Stimulated activated CD8-positive, alpha-beta memory T cell treated with anti-CD3 and anti-CD28 coated beads, Interleukin-12 subunit alpha, Interleukin-12 subunit beta, amount 100 ng/mL, for 1 hour (primary cell): Measurements from ENCODE around the gene L1CAM.

ENCODE experiments used
- DNase-seq: peaks from one replicate; pipeline ENCODE4 v3.0.0-alpha.2; 2020; ENCODE audit warnings: low read depth

Gene L1CAM

DNA sequence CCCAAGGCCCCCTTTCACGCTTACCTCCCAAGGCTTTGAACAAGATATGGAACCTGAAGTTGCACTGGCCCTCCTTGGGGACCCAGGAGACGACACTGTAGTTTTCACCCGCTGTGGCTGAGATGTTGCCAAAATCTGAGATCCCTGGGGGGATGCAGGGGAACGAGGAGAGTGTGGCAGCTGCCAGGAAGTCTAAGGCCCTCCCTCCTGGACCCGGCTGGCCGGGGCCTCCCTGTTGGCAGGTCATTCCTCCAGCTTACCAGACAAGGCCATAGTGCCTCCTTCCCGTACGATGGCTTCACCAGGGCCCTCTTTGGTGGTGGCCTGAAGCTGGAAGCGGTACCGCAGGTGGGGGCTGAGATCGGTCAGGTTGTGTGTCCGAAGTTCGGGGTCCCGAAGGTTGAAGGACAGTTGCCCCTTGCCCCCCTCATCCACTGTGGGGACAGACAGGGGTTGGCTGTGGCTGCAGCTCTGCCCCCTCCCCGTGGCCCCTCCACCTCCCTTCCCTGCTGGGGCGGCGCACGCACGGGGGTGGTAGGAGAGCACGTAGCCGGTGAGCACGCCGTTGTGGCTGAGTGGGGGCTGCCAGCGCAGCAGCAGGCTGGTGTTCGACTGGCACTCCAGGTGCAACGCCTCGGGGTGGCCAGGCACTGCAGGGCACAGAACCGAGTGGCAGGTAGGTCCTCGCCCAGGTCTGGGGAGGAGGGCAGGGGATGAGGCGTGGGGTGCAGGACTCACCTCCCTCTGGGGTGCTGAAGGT is 21.2 kb downstream of the L1CAM start:
- no peak for DNase-seq

GRCh38 chrX:153864101-153864500 is 21.9 kb downstream of the L1CAM start:
- DNase-seq = no peak

DNA sequence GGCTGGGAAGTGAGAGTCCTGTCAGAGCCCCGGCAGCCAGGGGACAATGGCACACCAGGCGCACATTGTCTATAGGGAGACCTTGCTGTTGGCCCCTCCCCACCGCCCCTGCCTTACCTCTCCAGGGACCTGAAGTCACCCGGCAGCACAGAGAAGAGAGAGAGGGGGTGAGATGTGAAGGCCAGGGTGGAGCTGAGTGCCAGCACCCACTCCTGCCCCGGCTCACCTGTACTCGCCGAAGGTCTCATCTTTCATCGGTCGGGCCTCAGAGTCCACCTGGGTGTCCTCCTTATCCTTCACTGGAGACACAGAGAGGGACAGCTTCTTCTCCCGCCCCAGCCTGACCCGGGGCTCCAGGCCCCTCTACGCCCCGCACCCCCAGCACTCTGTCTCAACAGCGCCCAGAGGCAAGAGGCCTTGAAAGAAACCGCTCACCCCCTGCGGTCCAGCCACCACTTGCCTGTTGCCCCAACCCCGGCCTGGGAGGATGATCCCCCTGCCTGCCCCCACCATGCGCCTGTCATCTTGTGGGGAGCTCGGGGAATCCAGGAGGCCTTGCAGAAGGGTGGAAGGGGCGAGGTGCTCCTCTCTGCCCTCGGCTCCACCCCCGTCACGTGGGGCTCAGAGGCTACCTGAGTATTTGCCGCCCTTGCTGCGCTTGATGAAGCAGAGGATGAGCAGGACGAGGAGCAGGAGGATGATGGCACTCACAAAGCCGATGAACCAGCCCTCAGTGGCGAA is 22.6 kb downstream of the L1CAM start:
- DNase-seq = no peak

GRCh38 chrX:153862369-153863250 is 23.4 kb downstream of the L1CAM start:
- no peak for DNase-seq

DNA sequence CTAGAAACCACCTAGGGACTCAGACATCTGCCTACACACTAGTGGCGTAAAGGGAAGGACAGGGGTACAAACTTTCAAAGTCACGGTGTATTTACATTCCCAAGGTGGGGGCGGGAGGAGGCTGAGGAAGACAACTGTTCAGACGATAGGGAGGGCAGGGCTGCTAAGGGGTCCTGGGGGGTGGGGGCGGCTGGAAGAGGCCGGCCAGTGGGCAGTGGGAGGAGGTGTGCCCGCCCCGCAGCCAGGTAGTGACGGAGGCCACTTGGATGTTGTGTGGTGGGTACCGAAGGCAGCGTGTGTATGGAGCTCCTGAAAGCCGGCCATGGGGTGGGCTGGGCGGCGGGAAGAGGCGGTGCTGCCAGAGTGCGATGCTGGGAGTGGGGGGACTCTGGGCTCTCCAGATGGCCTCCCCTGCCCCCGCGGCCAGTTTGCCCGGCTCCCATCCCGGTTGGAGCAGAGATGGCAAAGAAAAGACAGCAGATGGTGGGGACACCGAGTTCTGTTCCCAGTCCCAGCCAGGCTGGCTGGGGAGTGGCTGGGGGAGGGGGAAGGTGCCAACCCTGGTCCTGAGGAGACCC is 24.2 kb downstream of the L1CAM start:
- no peak for DNase-seq

DNA sequence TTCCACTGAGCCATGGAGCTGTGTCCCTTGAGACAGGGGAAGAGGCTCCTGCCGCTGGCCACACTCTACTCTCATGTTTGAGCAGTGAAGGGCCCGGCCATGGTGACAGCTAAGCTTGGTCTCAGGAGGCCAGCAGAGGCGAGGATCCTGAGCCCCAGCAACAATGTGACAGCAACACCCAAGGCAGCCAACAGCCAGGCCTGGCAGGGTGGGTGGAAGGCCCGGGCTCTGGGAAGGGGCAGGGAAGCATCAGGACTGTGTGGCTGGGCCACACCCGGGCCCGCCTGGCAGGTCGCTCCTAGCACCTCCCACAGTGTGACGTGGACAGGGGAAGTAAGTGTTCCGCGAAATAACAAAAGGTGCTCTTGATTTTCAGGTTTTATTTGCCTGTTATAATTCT is 24.8 kb downstream of the L1CAM start:
- no peak for DNase-seq

DNA sequence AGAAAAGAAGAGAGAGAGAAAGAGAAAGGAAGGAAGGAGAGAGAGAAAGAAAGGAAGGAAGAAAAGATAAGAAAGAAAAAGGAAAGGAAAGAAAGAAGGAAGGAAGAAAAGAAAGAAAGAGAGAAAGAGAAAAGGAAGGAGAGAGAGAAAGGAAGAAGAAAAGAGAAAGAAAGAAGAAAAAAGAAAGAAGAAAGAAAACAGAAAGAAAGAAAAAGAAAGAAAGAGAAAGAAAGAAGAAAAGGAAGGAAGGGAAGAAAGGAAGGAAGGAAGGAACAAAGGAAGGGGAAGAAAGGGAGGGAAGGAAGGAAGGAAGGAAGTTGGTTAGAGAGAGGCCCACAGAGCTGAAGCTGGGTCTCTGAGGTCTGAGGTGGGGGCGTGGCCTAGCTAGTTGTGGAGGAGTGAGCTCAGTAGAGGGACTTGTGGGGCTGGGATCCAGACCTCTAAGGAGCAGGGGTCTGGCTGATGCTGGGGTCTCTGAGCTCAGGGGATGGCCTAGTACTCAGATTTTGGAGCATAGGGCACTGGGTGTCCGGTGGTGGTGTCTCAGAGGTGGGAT is 28.5 kb downstream of the L1CAM start:
- DNase-seq = no peak

DNA sequence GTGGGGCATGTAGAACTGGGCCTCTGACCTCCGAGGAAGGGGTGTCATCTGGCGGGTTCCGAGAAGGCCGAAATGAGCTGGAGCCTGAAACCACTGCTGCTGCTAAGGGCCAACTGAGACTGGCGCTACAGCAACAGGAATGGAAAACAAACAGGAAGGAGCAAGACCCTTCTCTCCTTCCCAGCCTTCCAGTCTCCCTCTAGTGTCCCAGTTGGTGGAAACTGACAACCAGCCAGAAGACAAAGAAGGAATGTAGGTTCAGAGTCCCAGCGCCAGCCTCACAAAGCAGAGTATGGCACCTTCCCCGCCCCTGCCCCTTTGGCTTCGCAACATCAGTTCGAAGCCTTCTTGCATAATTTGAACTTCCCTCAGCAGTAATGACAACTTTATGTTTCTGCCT is 31.3 kb downstream of the L1CAM start:
- no peak for DNase-seq

GRCh38 chrX:153853902-153854267 is 32.1 kb downstream of the L1CAM start:
- no peak for DNase-seq

- DNase-seq = no peak
These were observed 32.6 kb downstream of the L1CAM start for GRCh38 chrX:153853180-153853901.

GRCh38 chrX:153851981-153852380 is 34.0 kb downstream of the L1CAM start:
- no peak for DNase-seq

DNA sequence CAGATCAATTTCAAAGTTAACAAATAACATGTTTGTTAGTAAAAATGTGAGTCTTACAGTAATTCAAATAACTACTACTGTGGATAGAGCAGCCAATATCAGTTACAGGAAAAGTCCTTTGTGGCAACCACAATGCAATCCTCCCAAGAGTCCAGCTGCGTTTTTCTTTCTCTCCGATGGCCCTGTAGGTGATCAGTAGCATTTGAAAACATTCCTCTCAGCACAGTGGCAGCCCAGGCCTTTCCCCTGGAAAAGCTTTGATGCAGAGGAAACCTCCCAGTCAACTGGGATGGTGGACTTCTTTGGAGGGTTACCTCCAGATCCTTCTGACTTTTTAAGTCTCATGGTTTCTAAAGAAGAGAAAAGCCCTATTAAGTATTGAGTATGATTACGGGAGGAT is 37.6 kb downstream of the L1CAM start:
- DNase-seq = no peak

- DNase-seq = no peak
These were observed 40.1 kb downstream of the L1CAM start for GRCh38 chrX:153845842-153846241.

DNA sequence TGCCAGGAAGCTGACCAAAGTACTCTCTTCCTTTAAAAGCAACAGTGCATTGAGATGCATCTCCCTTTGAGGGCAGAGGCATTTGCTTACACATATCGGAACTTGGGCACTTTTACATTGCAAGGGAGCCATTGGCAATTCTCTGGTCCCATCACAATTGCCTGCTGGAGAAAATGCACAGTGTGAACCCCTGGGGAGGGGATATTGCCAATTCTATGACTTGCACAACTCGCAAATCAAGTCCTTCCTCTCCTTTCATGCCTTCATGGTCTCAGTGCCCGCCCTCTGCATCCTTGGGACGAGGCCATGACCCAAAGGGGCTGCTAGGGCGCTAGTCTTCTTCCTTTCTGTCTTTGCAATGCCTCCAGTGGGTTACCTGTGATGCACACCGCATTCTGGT is 40.8 kb downstream of the L1CAM start:
- DNase-seq = no peak

- no peak for DNase-seq
These were observed 41.4 kb downstream of the L1CAM start for GRCh38 chrX:153844509-153845082.

DNA sequence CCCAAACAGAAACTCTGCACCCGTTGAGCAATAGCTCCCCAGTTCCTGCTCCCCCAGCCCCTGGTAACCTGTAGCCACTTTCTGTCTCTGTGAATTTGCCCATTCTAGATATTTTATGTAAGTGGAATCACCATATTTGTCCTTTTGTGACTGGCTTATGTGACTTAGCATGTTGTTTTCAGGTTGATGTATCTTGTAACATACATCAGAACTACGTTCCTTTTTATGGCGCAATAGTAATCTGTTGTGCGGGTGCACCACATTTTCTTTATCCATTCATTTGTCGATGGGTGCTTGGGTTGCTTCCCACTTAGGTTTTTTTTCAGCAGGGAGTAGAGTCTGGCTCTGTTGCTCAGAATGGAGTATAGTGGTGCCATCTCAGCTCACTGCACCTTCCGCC is 49.1 kb downstream of the L1CAM start:
- DNase-seq = no peak

- no peak for DNase-seq
These were observed 53.2 kb downstream of the L1CAM start for GRCh38 chrX:153832728-153833127.

GRCh38 chrX:153831429-153832150 is 54.4 kb downstream of the L1CAM start:
- no peak for DNase-seq

DNA sequence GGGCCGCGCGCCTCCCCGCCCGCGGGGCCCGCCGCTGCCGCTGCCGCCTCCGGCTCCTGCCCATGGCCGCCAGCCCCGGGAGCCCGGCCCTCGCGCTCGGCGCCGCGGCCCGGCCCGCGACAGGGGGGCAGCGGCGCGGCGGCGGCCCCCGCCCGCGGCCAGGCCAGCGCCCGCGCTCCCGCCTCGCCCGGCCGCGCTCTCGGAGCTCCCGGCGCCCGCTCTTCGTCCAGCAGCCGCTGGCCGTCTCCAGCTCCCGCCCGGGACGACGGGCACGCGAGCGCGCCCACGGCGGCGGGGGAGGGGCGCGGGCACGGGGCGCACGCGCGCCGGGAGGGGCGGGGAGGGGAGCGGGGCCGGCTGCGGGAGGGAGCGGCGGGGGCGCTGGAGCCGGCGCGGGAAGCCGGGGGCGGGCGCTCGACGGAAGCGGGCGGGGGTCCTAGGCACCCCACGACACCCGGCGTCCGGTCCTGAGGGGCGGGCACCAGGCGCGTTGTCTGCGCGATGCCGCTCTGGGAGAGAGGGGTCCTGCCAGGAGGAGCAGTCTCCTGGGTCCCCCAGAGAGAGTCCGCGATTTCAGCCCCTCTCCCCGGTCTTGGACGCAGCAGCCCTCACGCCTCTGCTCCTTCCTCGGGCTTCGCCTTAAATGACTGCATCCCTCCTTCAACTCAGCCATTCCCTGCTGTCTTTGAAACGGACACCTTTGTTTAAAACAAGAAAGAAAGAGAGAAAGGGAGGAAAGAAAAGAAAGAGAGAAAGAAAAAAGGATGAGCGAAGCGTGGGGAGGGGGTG is 55.1 kb downstream of the L1CAM start:
- no peak for DNase-seq
